Measurements from ENCODE around the gene MTM1. TPM values are rescaled to one million over a fixed set of nuclear protein-coding genes. Genes with fewer than 3 reads are reported as not detected.

The MTM1 gene
- total RNA-seq, 1 experiment from 2014 or later, result 6.4 TPM

- WGBS (ENCODE audit: extremely low coverage, insufficient read length, low lambda C conversion rate), result no CpG with 5 or more reads among the region's 3 CpGs
- Histone ChIP-seq H4K91ac (ENCODE audit: insufficient read length, low read depth, low read length) (no peak overlapping the region), H3K27me3 (ENCODE audit: insufficient read depth, low read length) (peaks cover 1% of the 10 kb centered on the region; the same call in 1 of the 2 replicates), H3K27ac (ENCODE audit: insufficient read length, low read depth, low read length) (no peak overlapping the region), H2BK20ac (ENCODE audit: low read depth, low read length, poor library complexity, severe bottlenecking) (no peak overlapping the region), H2BK120ac (ENCODE audit: low read depth, low read length, poor library complexity, severe bottlenecking) (no peak overlapping the region), H4K20me1 (ENCODE audit: control insufficient read depth, insufficient read depth, insufficient read length) (no peaks in the 10 kb centered on the region), H3K14ac (ENCODE audit: insufficient read depth, low read length) (no peak overlapping the region), H2AK5ac (ENCODE audit: insufficient read length, low read length) (no peak overlapping the region), H2BK15ac (ENCODE audit: low read depth, low read length) (no peak overlapping the region), H3K9me3 (ENCODE audit: control insufficient read depth, low read depth, low read length) (peaks cover 3% of the 10 kb centered on the region), H4K5ac (ENCODE audit: insufficient read length, low read depth, low read length) (no peak overlapping the region), H3K23ac (ENCODE audit: insufficient read length, low read depth, low read length) (no peak overlapping the region), H3T11ph (ENCODE audit: low read length) (no peak overlapping the region), H3K4me2 (ENCODE audit: insufficient read depth, insufficient read length, low read length) (no peak overlapping the region), H3K18ac (ENCODE audit: insufficient read length, low read depth, low read length) (no peak overlapping the region), H3K4me1 (ENCODE audit: insufficient read depth, low read length) (no peaks in the 10 kb centered on the region), H2BK12ac (ENCODE audit: insufficient read length, low read depth, low read length) (no peak overlapping the region), H3K23me2 (ENCODE audit: insufficient read length, low read depth, low read length, poor library complexity, severe bottlenecking) (no peaks in the 10 kb centered on the region), H3K79me2 (ENCODE audit: insufficient read depth, low read length) (no peaks in the 10 kb centered on the region), H3K4ac (ENCODE audit: low read depth, low read length) (no peak overlapping the region), H4K8ac (replicated peaks; ENCODE audit: insufficient read length, low read depth, low read length) (no peak overlapping the region), H3K79me1 (ENCODE audit: insufficient read depth, low read depth, low read length, poor library complexity, severe bottlenecking) (no peaks in the 10 kb centered on the region), H2AFZ (ENCODE audit: low read length) (no peak overlapping the region), H3K9ac (ENCODE audit: extremely low read depth, insufficient read length, low read length) (no peak overlapping the region), H3K56ac (ENCODE audit: insufficient read length, low read depth, low read length) (no peak overlapping the region), H2BK5ac (ENCODE audit: insufficient read length, low read length) (no peak overlapping the region)
- H3K9me3 Mint-ChIP-seq, result peaks cover 74% of the 10 kb centered on the region in 2 experiments
- no peak overlapping the region for H3K4me3 Mint-ChIP-seq
- no peak overlapping the region for H3K27ac Mint-ChIP-seq
- no peak for DNase-seq
- peaks cover 0 to 5% of the 10 kb centered on the region in 2 experiments; a peak in 2 of 4 replicates for H3K4me1 Mint-ChIP-seq
- peaks cover 0 to 4% (median 3%) of the 10 kb centered on the region in 3 experiments; a peak in 2 of 7 replicates for H3K36me3 Mint-ChIP-seq (ENCODE audit: insufficient read depth in 1 of 3, low read depth in 3 of 3)
- TF ChIP-seq CTCF (conservative IDR thresholded peaks at IDR 0.05), result no peak
- peaks cover 80% of the 10 kb centered on the region for H3K27me3 Mint-ChIP-seq (ENCODE audit: low read depth)
Observed at GRCh38 chrX:150551963-150552362, 16.5 kb upstream of the MTM1 start.

Data from H9 (cell line).